ENCODE data around the gene ZCCHC7. TPM values are rescaled to one million over a fixed set of nuclear protein-coding genes. Genes with fewer than 3 reads are reported as not detected.

Gene ZCCHC7
- total and polyA plus RNA-seq, 9 of the 15 experiments (the other 6 are each of a cell fraction or from before 2014, with no cell fraction given) = 34.1 to 68.9 (median 48.8) TPM

GRCh38 chr9:37336150-37336549 is 215.8 kb downstream of the ZCCHC7 start (continued):
- peak; percentile 31 to 77 for TF ChIP-seq AFF1 (IDR thresholded peaks at IDR 0.05; ENCODE audit: low read depth in 1 of 2, partially characterized antibody in 2 of 2)
- TF ChIP-seq NFIC (IDR thresholded peaks at IDR 0.05) = peak; percentile 51; the same call in 1 of the 2 replicates
- 0 out of 2 replicates have a peak, but pooled peaks have one; percentile 41 for TF ChIP-seq PML (IDR thresholded peaks at IDR 0.05; ENCODE audit: low read length)
- TF ChIP-seq ZNF184 (CRISPR knock-in tag; IDR thresholded peaks at IDR 0.05) = no peak
- TF ChIP-seq TAL1 (IDR thresholded peaks at IDR 0.05) = peak; percentile 69
- 0 out of 2 replicates have a peak, but pooled peaks have one; percentile 16 for TF ChIP-seq ATF7 (IDR thresholded peaks at IDR 0.05)
- TF ChIP-seq TCF3 (CRISPR knock-in tag; IDR thresholded peaks at IDR 0.05) = peak; percentile 86
- no peak for TF ChIP-seq SIN3A (IDR thresholded peaks at IDR 0.05; ENCODE audit: borderline replicate concordance in 2 of 2, control insufficient read depth in 1 of 2, low read depth in 2 of 2, low read length in 2 of 2)
- no peak for TF ChIP-seq STAT6 (CRISPR knock-in tag; IDR thresholded peaks at IDR 0.05)
- no peak for TF ChIP-seq GTF2F1 (IDR thresholded peaks at IDR 0.05; ENCODE audit: low read depth, low read length)
- peak; percentile 70 for TF ChIP-seq GATA2 (CRISPR knock-in tag; IDR thresholded peaks at IDR 0.05)
- peak; percentile 24; the same call in 1 of the 2 replicates for TF ChIP-seq EP300 (IDR thresholded peaks at IDR 0.05; ENCODE audit: low read length)
